Ovary (tissue), 3 donors: Measurements from ENCODE around the gene CCDC66.

Experiments
- CTCF ChIP-seq, 3 donors: fragments of 450-650 bp in 2 of 3; fragments of 200-600 bp in 1 of 3; IDR thresholded peaks; one replicate each; pipeline versions ENCODE4 v1.5.1 to v1.8.0; 2016 to 2022; ENCODE audit warnings: antibody characterized with exemption in 3 of 3, mild to moderate bottlenecking in 1 of 3
- EP300 ChIP-seq: sonication (generic); formaldehyde crosslinking; IDR thresholded peaks from one replicate; pipeline ENCODE4 v1.6.1; 2017; ENCODE audit warnings: antibody characterized with exemption
- POLR2A ChIP-seq: fragments of 450-650 bp; IDR thresholded peaks from one replicate; pipeline ENCODE4 v1.6.1; 2017; ENCODE audit warnings: antibody characterized with exemption, mild to moderate bottlenecking, moderate library complexity
- donor health status: DM: no; HTN: no; CAD: no.

DNA sequence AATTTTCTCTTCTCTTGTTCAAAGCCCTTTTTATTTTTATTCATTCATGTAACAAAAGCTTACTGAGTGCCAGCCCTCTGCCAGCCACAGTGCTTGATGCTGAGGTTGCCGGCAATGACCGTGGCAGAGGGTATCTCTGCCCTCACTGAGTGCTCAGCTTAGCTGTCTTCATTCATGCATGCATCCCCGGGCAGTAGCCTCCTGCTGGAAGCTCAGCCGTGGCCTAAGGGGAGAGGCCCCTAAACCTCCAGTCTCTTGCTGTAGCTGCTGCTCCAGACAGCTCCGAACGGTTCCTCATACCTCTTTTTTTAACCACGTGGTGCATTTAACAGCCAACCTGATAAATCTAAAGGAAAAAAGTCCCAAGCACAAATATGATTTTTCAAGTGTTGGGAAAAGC, 34.6 kb upstream of the CCDC66 start:
- TF ChIP-seq CTCF (IDR thresholded peaks at IDR 0.05), result no peak
- TF ChIP-seq POLR2A, result no peak
- no peak for TF ChIP-seq EP300
